Gastroesophageal sphincter (tissue), 3 donors: Measurements from ENCODE around the gene PEMT.

Source experiments
- POLR2AphosphoS5 ChIP-seq: sonication (generic); formaldehyde crosslinking; IDR thresholded peaks from one replicate; pipeline ENCODE4 v1.6.1; 2017; ENCODE audit warnings: antibody characterized with exemption
- TF ChIP-seq, protein P1 (sequence below), 4 experiments: fragments of 200-600 bp in 2 of 4; fragments of 450-650 bp in 2 of 4; sonication (generic) in 1 of 4; IDR thresholded peaks; one replicate each; pipeline ENCODE4 v1.5.1; 2017 to 2019; ENCODE audit warnings: antibody characterized with exemption in 4 of 4, mild to moderate bottlenecking in 2 of 4, moderate library complexity in 2 of 4

DNA sequence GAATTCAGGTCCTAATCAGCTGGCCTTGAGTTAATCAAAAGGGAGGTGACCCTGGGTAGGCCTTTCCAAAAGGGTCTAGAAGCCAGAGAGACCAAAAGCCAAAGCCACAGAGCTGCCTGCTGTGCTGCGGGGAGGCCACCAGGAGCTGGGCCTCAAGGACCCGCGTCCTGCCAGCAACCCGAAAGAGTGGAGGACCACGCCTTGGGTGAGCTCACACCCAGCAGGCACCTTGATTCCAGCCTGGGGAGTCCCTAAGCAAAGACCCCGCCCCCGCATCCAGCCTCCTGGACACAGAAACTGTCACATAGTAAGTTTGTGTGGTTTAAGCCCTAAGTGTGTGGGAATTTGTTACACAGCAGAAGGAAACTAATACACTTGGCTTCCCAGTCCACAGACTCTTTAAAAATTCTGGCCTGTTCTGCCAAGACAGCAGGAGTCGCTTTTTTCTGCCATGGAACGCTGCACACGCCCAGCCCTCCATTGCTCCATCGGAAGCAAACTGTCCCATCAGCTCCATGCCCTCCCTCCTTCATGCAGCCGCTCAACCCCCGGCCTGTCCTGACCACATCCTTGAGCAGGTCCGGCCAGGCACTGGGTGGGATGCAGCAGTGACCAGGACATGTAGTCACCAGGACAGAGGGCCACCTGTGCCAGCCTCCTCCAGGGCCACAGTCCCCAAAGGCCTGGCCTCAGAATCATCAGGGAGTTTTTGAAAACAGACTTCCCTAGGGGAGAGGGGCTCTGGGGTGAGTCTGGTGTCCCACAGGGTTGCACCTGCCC lies 74.4 kb downstream of the PEMT start:
- TF ChIP-seq POLR2AphosphoS5, result no peak
- TF ChIP-seq, protein P1, sequence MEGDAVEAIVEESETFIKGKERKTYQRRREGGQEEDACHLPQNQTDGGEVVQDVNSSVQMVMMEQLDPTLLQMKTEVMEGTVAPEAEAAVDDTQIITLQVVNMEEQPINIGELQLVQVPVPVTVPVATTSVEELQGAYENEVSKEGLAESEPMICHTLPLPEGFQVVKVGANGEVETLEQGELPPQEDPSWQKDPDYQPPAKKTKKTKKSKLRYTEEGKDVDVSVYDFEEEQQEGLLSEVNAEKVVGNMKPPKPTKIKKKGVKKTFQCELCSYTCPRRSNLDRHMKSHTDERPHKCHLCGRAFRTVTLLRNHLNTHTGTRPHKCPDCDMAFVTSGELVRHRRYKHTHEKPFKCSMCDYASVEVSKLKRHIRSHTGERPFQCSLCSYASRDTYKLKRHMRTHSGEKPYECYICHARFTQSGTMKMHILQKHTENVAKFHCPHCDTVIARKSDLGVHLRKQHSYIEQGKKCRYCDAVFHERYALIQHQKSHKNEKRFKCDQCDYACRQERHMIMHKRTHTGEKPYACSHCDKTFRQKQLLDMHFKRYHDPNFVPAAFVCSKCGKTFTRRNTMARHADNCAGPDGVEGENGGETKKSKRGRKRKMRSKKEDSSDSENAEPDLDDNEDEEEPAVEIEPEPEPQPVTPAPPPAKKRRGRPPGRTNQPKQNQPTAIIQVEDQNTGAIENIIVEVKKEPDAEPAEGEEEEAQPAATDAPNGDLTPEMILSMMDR (IDR thresholded peaks at IDR 0.05), result no peak
